GM21825 (cell line): ENCODE results near the gene PXMP2.
"Not testable (repeated sequence)": the region's sequence is repeated elsewhere in the genome, so short reads cannot be mapped to it uniquely, and the experiment has no call there.

Source experiments
- ATAC-seq: cut with Tn5 transposase; IDR thresholded peaks from one replicate; pipeline ENCODE4 v1.9.1; 2021; ENCODE audit warnings: mild to moderate bottlenecking, moderate library complexity; ENCODE audit not compliant: unreplicated experiment

Gene PXMP2

DNA sequence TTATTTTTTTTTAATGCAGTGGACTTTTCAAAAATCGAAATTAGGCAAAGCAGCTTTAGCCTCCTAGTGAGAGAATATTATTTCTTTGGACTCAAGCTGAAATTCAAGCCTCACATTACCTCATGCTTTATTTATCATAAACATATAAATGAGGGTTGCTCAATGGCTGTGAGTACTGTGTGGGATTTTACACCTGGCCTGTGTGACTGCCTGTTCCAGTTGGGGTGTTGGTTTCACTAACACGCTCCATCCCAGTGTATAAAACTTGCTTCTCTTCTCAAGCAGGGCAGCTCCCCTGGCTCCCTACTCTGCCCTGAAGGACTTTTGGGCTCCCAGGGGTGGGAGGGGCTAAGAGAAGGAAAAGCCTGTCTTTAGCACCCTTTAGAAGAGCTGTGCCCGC, 59.2 kb downstream of the PXMP2 start:
- no peak for ATAC-seq

DNA sequence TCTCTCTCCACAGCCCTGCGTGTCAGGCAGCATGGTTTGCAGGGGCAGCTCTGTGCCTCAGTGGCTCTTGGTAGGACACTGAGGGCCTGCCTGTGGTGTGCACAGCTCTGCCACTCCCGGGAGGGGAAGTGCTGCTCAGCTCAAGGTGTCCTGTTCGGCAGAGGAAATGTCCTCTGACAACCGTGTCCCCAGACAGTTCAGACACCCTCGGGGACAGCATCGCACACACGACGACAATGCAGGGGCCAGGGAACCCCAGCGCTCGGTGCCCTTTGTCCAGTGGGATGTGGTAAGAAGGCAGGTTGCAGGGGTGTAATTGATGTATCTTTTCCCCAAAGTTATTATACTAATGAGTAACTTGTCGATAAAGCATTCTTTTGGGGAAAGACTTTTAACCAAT, 60.0 kb downstream of the PXMP2 start:
- ATAC-seq = no peak

DNA sequence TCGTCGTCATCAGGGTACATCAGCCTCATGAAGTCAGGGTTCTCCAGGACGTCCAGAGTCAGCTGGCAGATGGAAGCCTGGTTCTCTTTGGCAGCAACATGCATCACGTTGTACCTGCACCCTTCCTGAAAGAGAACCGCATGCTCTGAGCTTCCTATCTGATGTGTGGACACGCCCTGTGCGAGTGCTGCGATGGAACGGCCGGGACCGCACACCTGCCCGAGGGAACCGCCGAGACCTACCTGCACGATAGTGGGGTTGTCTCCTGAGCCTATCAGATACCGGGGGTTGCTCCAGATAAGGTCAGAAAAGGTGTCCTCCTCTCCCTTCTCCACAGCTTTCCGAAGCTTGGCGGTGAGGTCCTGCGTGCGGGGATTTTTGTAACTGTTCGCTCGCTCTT, 60.5 kb downstream of the PXMP2 start:
- ATAC-seq = no peak

DNA sequence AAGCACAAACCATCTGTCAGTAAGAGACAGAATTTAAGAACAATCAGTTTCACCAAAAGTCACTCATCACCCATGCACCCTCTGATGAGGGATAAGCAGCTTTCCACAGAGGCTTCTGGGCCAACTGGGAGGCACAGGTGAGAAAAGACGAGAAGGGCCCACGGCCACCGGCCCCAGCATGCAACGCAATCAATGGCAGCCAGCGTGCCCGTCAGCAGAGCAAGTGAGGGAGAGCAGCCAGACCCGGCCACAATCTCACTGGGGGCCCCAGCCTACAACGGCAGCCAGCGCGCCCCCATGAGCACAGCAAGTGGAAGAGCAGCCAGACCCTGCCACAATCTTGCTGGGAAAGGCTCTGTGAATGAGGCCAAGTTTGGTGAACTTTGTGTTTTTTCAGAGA, 60.9 kb downstream of the PXMP2 start:
- no peak for ATAC-seq

DNA sequence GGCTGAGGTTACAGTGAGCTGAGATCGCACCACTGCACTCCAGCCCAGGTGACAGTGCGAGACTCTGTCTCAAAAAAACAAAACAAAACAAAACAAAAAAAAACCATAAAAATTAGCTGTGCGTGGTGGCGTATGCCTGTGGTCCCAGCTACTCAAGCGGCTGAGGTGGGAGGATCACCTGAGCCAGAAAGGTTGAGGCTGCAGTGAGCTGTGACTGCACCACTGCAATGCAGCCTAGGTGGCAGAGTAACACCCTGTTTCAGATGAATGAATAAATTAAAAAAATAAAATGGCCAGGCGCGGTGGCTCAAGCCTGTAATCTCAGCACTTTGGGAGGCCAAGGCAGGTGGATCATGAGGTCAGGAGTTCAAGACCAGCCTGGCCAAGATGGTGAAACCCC, 66.3 kb downstream of the PXMP2 start:
- ATAC-seq = not testable (repeated sequence)

DNA sequence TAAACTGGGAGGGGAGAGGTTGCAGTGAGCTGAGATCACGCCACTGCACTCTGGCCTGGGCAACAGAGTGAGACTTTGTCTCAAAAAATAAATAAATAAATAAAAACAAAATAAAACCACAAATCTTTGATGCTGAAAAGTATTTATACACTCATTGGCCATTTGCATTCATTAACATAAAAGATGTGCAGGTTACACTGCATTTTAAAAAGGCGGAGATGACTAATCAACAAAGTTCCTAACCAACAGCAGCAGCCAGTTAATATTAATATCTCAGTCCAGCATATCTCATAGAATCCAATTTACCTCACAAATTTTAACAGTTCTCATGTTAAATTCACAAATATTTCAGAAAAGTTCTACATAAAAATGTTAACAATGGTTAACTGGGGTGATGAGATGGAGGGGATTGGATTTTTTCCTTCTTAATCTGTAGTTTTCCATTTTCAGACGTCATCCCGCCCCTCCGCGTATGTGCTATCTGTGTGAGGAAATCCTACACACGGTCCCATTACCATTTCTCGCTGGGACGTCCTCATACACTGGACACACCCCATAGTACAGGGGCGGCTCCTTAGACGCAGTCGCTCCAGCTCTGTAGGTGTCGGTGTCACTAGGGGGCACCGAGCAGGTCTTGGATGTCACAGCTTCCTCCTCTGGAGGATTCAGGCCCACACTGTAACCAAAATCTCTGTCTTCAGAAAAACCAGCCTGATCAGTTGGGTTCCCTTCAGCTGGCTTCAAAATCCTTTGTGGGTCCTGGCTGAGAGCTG, 67.0 kb downstream of the PXMP2 start:
- no peak for ATAC-seq
